HL-60 (cell line): ENCODE measurements around the gene MLXIPL.

Experiments used
- DNase-seq, 2 experiments: peaks; one replicate each; pipeline ENCODE4 v3.0.0-alpha.2; 2010 to 2020; ENCODE audit warnings: low read depth in 1 of 2, low spot score in 1 of 2
- H3K27ac ChIP-seq: fragments of 250-450 bp; sonication (Bioruptor Pico); replicated peaks from 2 replicates; pipeline ENCODE4 v1.5.1; 2020; ENCODE audit warnings: mild to moderate bottlenecking, moderate library complexity
- H3K27me3 ChIP-seq: fragments of 250-450 bp; sonication (Bioruptor Pico); 2 replicates; pipeline ENCODE4 v1.5.1; 2021; ENCODE audit warnings: mild to moderate bottlenecking, moderate library complexity; ENCODE audit not compliant: insufficient read depth, poor library complexity, severe bottlenecking
- H3K4me3 ChIP-seq: replicated peaks from 2 replicates; pipeline ENCODE4 v1.5.1; 2011; ENCODE audit warnings: mild to moderate bottlenecking, control low read depth, low read length; ENCODE audit not compliant: insufficient read depth
- GABPA ChIP-seq: IDR thresholded peaks from 2 replicates; pipeline ENCODE4 v1.6.1; 2012; ENCODE audit warnings: low read depth
- POLR2AphosphoS5 ChIP-seq: IDR thresholded peaks from 2 replicates; pipeline ENCODE4 v1.6.1; 2012; ENCODE audit warnings: low read depth
- SPI1 ChIP-seq: IDR thresholded peaks from 2 replicates; pipeline ENCODE4 v1.6.1; 2012; ENCODE audit warnings: low read depth, mild to moderate bottlenecking, borderline replicate concordance
- TF ChIP-seq, protein P1 (sequence below): IDR thresholded peaks from 2 replicates; pipeline ENCODE4 v1.6.1; 2012; ENCODE audit warnings: low read depth; ENCODE audit not compliant: insufficient replicate concordance
- TF ChIP-seq, protein P2 (sequence below): IDR thresholded peaks from one replicate; pipeline ENCODE4 v1.5.1; 2011; ENCODE audit warnings: low read length, control low read depth, inconsistent platforms; ENCODE audit not compliant: insufficient read depth

MLXIPL gene

DNA sequence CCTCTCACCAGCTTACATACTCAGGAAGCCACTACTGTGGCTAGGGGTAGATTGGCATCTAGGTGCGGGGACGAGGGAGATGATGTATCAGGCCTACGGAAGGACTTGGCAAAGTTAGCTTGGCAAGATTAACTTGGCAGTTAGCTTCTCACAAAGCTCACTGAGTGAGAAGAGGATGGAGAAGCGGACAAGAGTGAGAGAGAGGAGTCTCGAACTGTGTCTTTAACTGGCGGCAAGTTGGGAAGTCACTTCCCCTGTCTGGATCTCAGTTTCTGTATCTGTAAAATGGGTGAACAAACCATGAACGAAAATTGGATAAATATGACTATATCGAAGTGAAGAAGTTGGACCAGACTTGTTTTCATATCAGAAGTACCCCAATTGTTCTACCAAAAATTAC is 9.5 kb upstream of the MLXIPL start:
- H3K27me3 ChIP-seq = peaks cover 3% of the 10 kb centered on the region
- H3K27ac ChIP-seq = no peak overlapping the region
- TF ChIP-seq POLR2AphosphoS5 = no peak
- TF ChIP-seq, protein P1, sequence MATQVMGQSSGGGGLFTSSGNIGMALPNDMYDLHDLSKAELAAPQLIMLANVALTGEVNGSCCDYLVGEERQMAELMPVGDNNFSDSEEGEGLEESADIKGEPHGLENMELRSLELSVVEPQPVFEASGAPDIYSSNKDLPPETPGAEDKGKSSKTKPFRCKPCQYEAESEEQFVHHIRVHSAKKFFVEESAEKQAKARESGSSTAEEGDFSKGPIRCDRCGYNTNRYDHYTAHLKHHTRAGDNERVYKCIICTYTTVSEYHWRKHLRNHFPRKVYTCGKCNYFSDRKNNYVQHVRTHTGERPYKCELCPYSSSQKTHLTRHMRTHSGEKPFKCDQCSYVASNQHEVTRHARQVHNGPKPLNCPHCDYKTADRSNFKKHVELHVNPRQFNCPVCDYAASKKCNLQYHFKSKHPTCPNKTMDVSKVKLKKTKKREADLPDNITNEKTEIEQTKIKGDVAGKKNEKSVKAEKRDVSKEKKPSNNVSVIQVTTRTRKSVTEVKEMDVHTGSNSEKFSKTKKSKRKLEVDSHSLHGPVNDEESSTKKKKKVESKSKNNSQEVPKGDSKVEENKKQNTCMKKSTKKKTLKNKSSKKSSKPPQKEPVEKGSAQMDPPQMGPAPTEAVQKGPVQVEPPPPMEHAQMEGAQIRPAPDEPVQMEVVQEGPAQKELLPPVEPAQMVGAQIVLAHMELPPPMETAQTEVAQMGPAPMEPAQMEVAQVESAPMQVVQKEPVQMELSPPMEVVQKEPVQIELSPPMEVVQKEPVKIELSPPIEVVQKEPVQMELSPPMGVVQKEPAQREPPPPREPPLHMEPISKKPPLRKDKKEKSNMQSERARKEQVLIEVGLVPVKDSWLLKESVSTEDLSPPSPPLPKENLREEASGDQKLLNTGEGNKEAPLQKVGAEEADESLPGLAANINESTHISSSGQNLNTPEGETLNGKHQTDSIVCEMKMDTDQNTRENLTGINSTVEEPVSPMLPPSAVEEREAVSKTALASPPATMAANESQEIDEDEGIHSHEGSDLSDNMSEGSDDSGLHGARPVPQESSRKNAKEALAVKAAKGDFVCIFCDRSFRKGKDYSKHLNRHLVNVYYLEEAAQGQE = no peak
- TF ChIP-seq, protein P2, sequence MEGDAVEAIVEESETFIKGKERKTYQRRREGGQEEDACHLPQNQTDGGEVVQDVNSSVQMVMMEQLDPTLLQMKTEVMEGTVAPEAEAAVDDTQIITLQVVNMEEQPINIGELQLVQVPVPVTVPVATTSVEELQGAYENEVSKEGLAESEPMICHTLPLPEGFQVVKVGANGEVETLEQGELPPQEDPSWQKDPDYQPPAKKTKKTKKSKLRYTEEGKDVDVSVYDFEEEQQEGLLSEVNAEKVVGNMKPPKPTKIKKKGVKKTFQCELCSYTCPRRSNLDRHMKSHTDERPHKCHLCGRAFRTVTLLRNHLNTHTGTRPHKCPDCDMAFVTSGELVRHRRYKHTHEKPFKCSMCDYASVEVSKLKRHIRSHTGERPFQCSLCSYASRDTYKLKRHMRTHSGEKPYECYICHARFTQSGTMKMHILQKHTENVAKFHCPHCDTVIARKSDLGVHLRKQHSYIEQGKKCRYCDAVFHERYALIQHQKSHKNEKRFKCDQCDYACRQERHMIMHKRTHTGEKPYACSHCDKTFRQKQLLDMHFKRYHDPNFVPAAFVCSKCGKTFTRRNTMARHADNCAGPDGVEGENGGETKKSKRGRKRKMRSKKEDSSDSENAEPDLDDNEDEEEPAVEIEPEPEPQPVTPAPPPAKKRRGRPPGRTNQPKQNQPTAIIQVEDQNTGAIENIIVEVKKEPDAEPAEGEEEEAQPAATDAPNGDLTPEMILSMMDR = no peak
- no peak for TF ChIP-seq SPI1
- TF ChIP-seq GABPA = no peak
- no peak overlapping the region for H3K4me3 ChIP-seq
- no peak for DNase-seq

DNA sequence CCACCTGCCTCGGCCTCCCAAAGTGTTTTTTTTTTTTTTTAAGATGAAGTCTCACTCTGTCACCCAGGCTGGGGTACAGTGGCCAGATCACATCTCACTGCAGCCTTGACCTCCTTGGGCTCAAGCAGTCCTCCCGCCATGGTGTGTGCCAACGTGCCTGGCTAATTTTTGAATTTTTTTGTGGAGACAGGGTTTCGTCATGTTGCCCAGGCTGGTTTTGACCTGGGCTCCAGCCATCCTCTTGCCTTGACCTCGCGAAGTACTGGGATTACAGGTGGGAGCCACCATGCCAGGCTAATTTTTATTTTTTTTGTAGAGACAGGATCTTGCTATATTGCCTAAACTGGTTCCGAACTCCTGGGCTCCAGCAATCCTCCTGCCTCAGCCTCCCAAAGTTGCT is 9.0 kb upstream of the MLXIPL start:
- Histone ChIP-seq H3K27ac (no peak overlapping the region), H3K4me3 (no peak overlapping the region), H3K27me3 (peaks cover 3% of the 10 kb centered on the region)
- TF ChIP-seq SPI1 = no peak
- DNase-seq = no peak

DNA sequence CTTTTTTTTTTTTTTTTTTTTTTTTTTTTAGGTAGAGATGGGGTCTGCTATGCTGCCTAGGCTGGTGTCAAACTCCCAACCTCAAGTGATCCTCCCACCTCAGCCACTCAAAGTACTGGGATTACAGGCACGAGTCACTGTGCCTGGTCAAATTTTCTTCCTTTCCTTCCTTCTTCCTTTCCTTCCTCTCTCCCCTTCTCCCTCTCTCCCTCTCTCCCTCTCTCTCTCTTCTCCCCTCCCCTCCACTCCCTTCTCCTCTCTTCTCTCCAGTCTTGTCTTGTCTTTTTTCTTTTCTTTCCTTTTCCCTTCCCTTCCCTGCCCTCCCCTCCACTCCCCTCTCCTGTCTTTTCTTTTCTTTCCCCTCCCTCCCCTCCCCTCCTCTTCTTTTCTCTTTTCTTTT is 7.2 kb upstream of the MLXIPL start:
- TF ChIP-seq, protein P2 = no peak
- TF ChIP-seq, protein P1 = no peak
- TF ChIP-seq POLR2AphosphoS5 = no peak
- H3K27ac ChIP-seq = no peak overlapping the region
- H3K4me3 ChIP-seq = no peak overlapping the region
- no peak for DNase-seq
- peaks cover 5% of the 10 kb centered on the region for H3K27me3 ChIP-seq

DNA sequence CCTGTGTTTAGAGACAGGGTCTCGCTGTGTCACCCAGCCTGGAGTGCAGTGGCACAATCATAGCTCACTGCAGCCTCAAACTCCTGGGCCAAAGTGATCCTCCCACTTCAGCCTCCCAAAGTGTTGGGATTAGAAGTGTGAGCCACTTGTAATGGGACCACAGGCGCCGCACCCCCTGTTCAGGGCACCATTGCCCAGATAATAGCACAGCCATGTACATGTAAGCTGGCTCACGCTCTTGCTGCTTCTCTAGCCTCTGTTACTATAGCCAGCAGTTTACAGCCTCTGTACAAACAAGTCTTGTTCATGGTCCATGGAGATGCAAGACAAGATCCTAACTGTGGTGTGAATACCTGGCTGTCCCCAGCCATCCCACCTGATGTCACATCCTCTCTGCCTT is 4.2 kb upstream of the MLXIPL start:
- TF ChIP-seq, protein P1 = no peak
- TF ChIP-seq SPI1 (no peak), POLR2AphosphoS5 (no peak), GABPA (no peak)
- TF ChIP-seq, protein P2 = no peak
- Histone ChIP-seq H3K27ac (no peak overlapping the region), H3K27me3 (peaks cover 33% of the 10 kb centered on the region), H3K4me3 (no peak overlapping the region)
- no peak for DNase-seq
